ENCODE measurements around the gene AGFG2.
"Not testable (repeated sequence)": the region's sequence is repeated elsewhere in the genome, so short reads cannot be mapped to it uniquely, and the experiment has no call there.

AGFG2 gene

GRCh38 chr7:100555701-100556100 is 16.7 kb downstream of the AGFG2 start:
- no peak for DNase-seq

- no peak for DNase-seq
Observed at GRCh38 chr7:100556541-100556940, 17.5 kb downstream of the AGFG2 start.

- DNase-seq, result no peak
Observed at GRCh38 chr7:100559127-100559526, 20.1 kb downstream of the AGFG2 start.

- DNase-seq, result no peak
Observed at GRCh38 chr7:100561491-100562194, 22.6 kb downstream of the AGFG2 start.

- no peak for DNase-seq
Observed at GRCh38 chr7:100562195-100563099, 23.4 kb downstream of the AGFG2 start.

- no peak for DNase-seq
Observed at GRCh38 chr7:100563100-100563564, 24.1 kb downstream of the AGFG2 start.

- peak in 1 of 2 experiments; percentile 51 for DNase-seq
Observed at GRCh38 chr7:100563809-100564400, 24.9 kb downstream of the AGFG2 start.

GRCh38 chr7:100564405-100564804 is 25.4 kb downstream of the AGFG2 start:
- DNase-seq, result not testable (repeated sequence)

GRCh38 chr7:100565133-100565571 is 26.1 kb downstream of the AGFG2 start:
- DNase-seq, result no peak

- no peak for DNase-seq
Observed at GRCh38 chr7:100566018-100566531, 27.1 kb downstream of the AGFG2 start.

- DNase-seq, result no peak
Observed at GRCh38 chr7:100567031-100567730, 28.2 kb downstream of the AGFG2 start.

GRCh38 chr7:100567751-100568175 is 28.8 kb downstream of the AGFG2 start:
- no peak for DNase-seq

- no peak for DNase-seq
Observed at GRCh38 chr7:100568176-100568895, 29.3 kb downstream of the AGFG2 start.

GRCh38 chr7:100568896-100569844 is 30.2 kb downstream of the AGFG2 start:
- DNase-seq, result peak; percentile 53 to 63

GRCh38 chr7:100570954-100571828 is 32.2 kb downstream of the AGFG2 start:
- no peak for DNase-seq

GRCh38 chr7:100571829-100572116 is 32.8 kb downstream of the AGFG2 start:
- DNase-seq, result no peak

- DNase-seq, result no peak
Observed at GRCh38 chr7:100572281-100572948, 33.4 kb downstream of the AGFG2 start.

GRCh38 chr7:100572949-100573675 is 34.1 kb downstream of the AGFG2 start:
- DNase-seq, result no peak

Data from NCI-H1930 (cell line).